Measurements from ENCODE around the gene FLAD1. TPM values are rescaled to one million over a fixed set of nuclear protein-coding genes. Genes with fewer than 3 reads are reported as not detected.

FLAD1 gene
- total and polyA plus RNA-seq, 5 experiments from 2014 or later: 30.9 to 46.8 (median 41.8) TPM

GRCh38 chr1:155040358-155041093, 57.4 kb downstream of the FLAD1 start:
- POLR2A ChIA-PET: interaction anchor here (0.7 kb wide), 1 partner anchor 598 kb away, joined by 7 read pairs; no protein-coding TSS in a partner anchor
- ATAC-seq: no peak
- Mint-ChIP-seq H3K4me1 (peaks cover 0 to 9% (median 6%) of the 10 kb centered on the region in 4 donors), H3K36me3 (no peaks in the 10 kb centered on the region), H3K27me3 (peaks cover 1 to 19% (median 7%) of the 10 kb centered on the region in 5 donors), H3K4me3 (no peak overlapping the region), H3K27ac (no peak overlapping the region), H3K9me3 (no peaks in the 10 kb centered on the region)
- no peak for DNase-seq

Small RNA genes lying within 50 kb of the gene (microRNA-seq; reads per million reads assigned to microRNA genes)
- gene MIR4258 (ENCODE audit: borderline microRNAs expressed): not detected

Other genes starting within 250 kb of the FLAD1 start
- gene KCNN3, start 113.1 kb upstream of the FLAD1 start, total RNA-seq: under 1 TPM in 1 of 2 experiments, not detected in 1; 0.08 TPM
- gene KCNN3, start 113.1 kb upstream of the FLAD1 start, polyA plus RNA-seq: not detected
- gene PMVK, start 46.6 kb upstream of the FLAD1 start, total RNA-seq: 10 to 100 TPM; 11.7 to 13.5 TPM
- gene PMVK, start 46.6 kb upstream of the FLAD1 start, polyA plus RNA-seq: 10 to 100 TPM; 41.0 to 45.7 (median 45.1) TPM
- 100 to 1,000 TPM; 317 to 319 TPM for gene PBXIP1, start 27.2 kb upstream of the FLAD1 start, total RNA-seq
- 100 to 1,000 TPM; 182 to 239 (median 183) TPM for gene PBXIP1, start 27.2 kb upstream of the FLAD1 start, polyA plus RNA-seq
- gene PYGO2, start 21.6 kb upstream of the FLAD1 start, total RNA-seq: 10 to 100 TPM; 55.6 to 57.3 TPM
- 10 to 100 TPM; 21.5 to 50.8 (median 35.8) TPM for gene PYGO2, start 21.6 kb upstream of the FLAD1 start, polyA plus RNA-seq
- gene SHC1, start 12.6 kb upstream of the FLAD1 start, total RNA-seq: 10 to 100 TPM; 60.7 to 68.5 TPM
- 10 to 100 TPM; 22.6 to 27.4 (median 24.4) TPM for gene SHC1, start 12.6 kb upstream of the FLAD1 start, polyA plus RNA-seq
- gene CKS1B, start 8.7 kb upstream of the FLAD1 start, total RNA-seq: 10 to 100 TPM; 11.1 to 11.7 TPM
- gene CKS1B, start 8.7 kb upstream of the FLAD1 start, polyA plus RNA-seq: 10 to 100 TPM; 58.0 to 66.6 (median 63.0) TPM
- gene LENEP, start 10.2 kb downstream of the FLAD1 start, total RNA-seq: under 1 TPM; 0.77 to 0.91 TPM
- not detected for gene LENEP, start 10.2 kb downstream of the FLAD1 start, polyA plus RNA-seq
- 10 to 100 TPM; 12.9 to 13.1 TPM for gene ZBTB7B, start 19.5 kb downstream of the FLAD1 start, total RNA-seq
- under 1 TPM; 0.12 to 0.59 (median 0.46) TPM for gene ZBTB7B, start 19.5 kb downstream of the FLAD1 start, polyA plus RNA-seq
- 1 to 10 TPM in 1 of 2 experiments, under 1 TPM in 1; 0.83 to 1.1 TPM for gene DCST2, start 50.4 kb downstream of the FLAD1 start, total RNA-seq
- not detected for gene DCST2, start 50.4 kb downstream of the FLAD1 start, polyA plus RNA-seq
- not detected for gene DCST1, start 50.5 kb downstream of the FLAD1 start, total RNA-seq
- not detected for gene DCST1, start 50.5 kb downstream of the FLAD1 start, polyA plus RNA-seq
- gene ADAM15, start 68.0 kb downstream of the FLAD1 start, total RNA-seq: 10 to 100 TPM; 21.1 to 21.9 TPM
- gene ADAM15, start 68.0 kb downstream of the FLAD1 start, polyA plus RNA-seq: 1 to 10 TPM; 2.8 to 4.5 (median 3.1) TPM
- 1 to 10 TPM; 4.6 to 5.3 TPM for gene EFNA4, start 80.4 kb downstream of the FLAD1 start, total RNA-seq
- 1 to 10 TPM; 1.0 to 2.6 (median 1.1) TPM for gene EFNA4, start 80.4 kb downstream of the FLAD1 start, polyA plus RNA-seq
- gene EFNA3, start 95.5 kb downstream of the FLAD1 start, total RNA-seq: 1 to 10 TPM in 1 of 2 experiments, under 1 TPM in 1; 0.88 to 1.2 TPM
- gene EFNA3, start 95.5 kb downstream of the FLAD1 start, polyA plus RNA-seq: 1 to 10 TPM in 1 of 3 donors, under 1 TPM in 2; 0.53 to 1.3 (median 0.56) TPM
- gene EFNA1, start 144.5 kb downstream of the FLAD1 start, total RNA-seq: 1 to 10 TPM; 8.5 to 8.6 TPM
- gene EFNA1, start 144.5 kb downstream of the FLAD1 start, polyA plus RNA-seq: 10 to 100 TPM in 1 of 3 donors, 1 to 10 TPM in 2; 2.9 to 12.0 (median 7.7) TPM
- 10 to 100 TPM; 26.7 to 26.9 TPM for gene SLC50A1, start 152.5 kb downstream of the FLAD1 start, total RNA-seq
- 10 to 100 TPM; 50.3 to 72.7 (median 62.3) TPM for gene SLC50A1, start 152.5 kb downstream of the FLAD1 start, polyA plus RNA-seq
- 10 to 100 TPM; 45.2 to 59.8 TPM for gene DPM3, start 157.2 kb downstream of the FLAD1 start, total RNA-seq
- gene DPM3, start 157.2 kb downstream of the FLAD1 start, polyA plus RNA-seq: 100 to 1,000 TPM; 103 to 159 (median 159) TPM
- 100 to 1,000 TPM; 148 to 152 TPM for gene KRTCAP2, start 190.0 kb downstream of the FLAD1 start, total RNA-seq
- 100 to 1,000 TPM; 453 to 495 (median 490) TPM for gene KRTCAP2, start 190.0 kb downstream of the FLAD1 start, polyA plus RNA-seq
- gene TRIM46, start 190.5 kb downstream of the FLAD1 start, total RNA-seq: 1 to 10 TPM; 4.0 to 4.1 TPM
- gene TRIM46, start 190.5 kb downstream of the FLAD1 start, polyA plus RNA-seq: under 1 TPM; 0.40 to 0.92 (median 0.60) TPM
- gene THBS3, start 224.6 kb downstream of the FLAD1 start, total RNA-seq: 10 to 100 TPM; 36.8 to 37.9 TPM
- 1 to 10 TPM; 1.2 to 3.8 (median 3.0) TPM for gene THBS3, start 224.6 kb downstream of the FLAD1 start, polyA plus RNA-seq
- gene MTX1, start 225.4 kb downstream of the FLAD1 start, total RNA-seq: 10 to 100 TPM; 26.9 to 27.1 TPM
- gene MTX1, start 225.4 kb downstream of the FLAD1 start, polyA plus RNA-seq: 10 to 100 TPM; 45.8 to 50.7 (median 48.5) TPM

Data from naive thymus-derived CD8-positive, alpha-beta T cell (primary cell).